KBM-7 (cell line): Measurements from ENCODE around the gene GSTK1.
A peak's percentile ranks its signal among the peaks of the same experiment; 100 is the strongest.

Experiments used
- DNase-seq: peaks from one replicate; pipeline ENCODE4 v3.0.0-alpha.2; 2015
- in situ Hi-C: fragments of 300-500 bp; cut with MboI; formaldehyde crosslinking; loops from 2 replicates; pipeline ENCODE4 v1.14.3; 2020; ENCODE audit warnings: low sequenced_read_pairs, low pct_unique_long_range_greater_than_20kb, mixed read lengths

The GSTK1 gene

DNA sequence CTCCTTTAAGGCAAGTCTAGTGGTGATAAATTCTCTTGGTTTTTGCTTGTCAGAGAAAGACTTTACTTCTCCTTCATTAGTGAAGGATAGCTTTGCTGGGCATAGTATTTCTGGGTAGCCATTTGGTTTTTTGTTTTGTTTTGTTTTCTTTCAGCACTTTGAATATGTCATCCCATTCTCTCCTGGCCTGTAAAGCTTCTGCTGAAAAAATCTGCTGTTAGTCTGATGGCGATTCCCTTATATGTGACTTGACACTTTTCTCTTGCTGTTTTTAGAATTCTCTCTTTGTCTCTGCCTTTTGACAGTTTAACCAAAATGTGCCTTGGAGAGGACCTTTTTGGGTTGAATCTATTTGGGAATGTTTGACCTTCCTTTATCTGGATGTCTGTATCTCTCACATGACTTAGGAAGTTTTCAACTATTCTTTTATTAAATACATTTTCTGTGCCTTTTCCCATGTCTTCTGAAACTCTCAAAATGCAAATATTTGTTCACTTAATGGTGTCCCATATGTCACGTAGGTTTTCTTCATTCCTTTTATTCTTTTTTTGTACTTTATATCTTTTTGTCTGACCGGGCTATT lies 26.7 kb upstream of the GSTK1 start:
- DNase-seq, result no peak
- in situ Hi-C loops, result no loop called here

DNA sequence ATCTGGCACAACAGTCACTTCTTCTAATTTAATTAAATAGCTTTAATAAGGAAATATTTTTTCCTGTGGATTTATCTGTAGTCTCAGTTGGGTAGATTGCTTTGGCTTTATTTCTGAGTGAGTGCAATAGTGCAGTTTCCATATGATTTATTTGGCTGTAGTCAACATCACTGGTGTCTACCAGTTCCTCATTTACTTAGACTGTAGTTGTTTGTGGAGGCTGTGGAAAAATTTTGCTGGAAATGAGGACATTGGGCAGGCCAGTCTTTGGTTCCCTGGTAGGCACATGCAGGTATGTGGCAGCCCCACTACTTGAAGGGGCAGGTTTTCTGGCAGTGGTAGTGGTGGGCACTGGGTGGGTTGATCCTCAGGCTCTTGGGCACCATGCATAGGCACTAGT lies 25.9 kb upstream of the GSTK1 start:
- no peak for DNase-seq
- in situ Hi-C loops, result no loop called here

- no peak for DNase-seq
- in situ Hi-C loops, result no loop called here
These were observed 24.8 kb upstream of the GSTK1 start for GRCh38 chr7:143238289-143238980.

GRCh38 chr7:143239813-143240212 lies 23.4 kb upstream of the GSTK1 start:
- in situ Hi-C loops, result no loop called here
- peak; percentile 15 for DNase-seq

GRCh38 chr7:143240291-143241168 lies 22.7 kb upstream of the GSTK1 start:
- peak; percentile 78 for DNase-seq

GRCh38 chr7:143242306-143242705 lies 20.9 kb upstream of the GSTK1 start:
- DNase-seq, result no peak
- in situ Hi-C loops, result no loop called here

More at GRCh38 chr7:143240291-143241168, 22.7 kb upstream of the GSTK1 start:
- in situ Hi-C loops, result no loop called here

DNA sequence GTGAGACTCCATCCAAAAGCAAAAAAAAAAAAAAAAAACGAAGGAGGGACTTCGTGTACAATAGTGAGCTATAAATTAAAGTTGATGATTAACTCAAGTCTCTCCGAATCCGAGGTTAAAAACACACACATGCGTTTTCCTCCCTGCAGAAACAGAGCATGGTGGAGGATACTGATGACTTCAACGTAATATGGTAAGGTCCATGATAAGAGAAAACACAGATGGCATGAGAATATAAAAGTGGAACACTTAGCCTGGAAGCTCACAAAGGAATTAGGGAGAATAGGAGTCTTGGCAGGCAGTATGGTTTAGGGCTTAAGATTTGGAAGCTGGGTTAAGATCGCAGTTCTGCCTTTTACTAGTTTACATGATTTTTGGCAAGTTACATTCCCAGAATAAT lies 20.1 kb upstream of the GSTK1 start:
- DNase-seq, result no peak
- in situ Hi-C loops, result no loop called here

GRCh38 chr7:143243614-143244013 lies 19.6 kb upstream of the GSTK1 start:
- no peak for DNase-seq
- in situ Hi-C loops, result no loop called here

- DNase-seq, result no peak
- in situ Hi-C loops, result no loop called here
These were observed 18.9 kb upstream of the GSTK1 start for GRCh38 chr7:143244321-143244720.

DNA sequence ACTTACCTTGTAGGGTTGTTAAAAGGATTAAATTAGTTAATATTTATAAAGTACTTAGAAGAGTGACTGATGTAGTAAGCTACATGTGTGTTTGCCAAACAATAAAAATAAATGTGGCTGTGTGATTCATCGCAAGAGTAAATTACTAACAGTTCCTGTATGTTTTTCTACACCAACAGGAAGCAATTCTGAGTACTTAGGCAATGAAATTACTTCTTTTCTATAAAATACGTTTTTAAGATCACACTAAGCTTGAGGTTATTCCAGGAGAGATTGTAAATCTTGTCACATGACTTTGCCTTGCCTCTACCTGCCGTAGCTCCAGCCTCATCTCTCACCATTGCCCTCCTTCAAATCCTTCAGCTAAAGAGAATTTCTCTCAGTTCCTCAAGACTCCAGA lies 18.1 kb upstream of the GSTK1 start:
- no peak for DNase-seq
- in situ Hi-C loops, result no loop called here

GRCh38 chr7:143247372-143247771 lies 15.9 kb upstream of the GSTK1 start:
- DNase-seq, result no peak
- in situ Hi-C loops, result no loop called here

DNA sequence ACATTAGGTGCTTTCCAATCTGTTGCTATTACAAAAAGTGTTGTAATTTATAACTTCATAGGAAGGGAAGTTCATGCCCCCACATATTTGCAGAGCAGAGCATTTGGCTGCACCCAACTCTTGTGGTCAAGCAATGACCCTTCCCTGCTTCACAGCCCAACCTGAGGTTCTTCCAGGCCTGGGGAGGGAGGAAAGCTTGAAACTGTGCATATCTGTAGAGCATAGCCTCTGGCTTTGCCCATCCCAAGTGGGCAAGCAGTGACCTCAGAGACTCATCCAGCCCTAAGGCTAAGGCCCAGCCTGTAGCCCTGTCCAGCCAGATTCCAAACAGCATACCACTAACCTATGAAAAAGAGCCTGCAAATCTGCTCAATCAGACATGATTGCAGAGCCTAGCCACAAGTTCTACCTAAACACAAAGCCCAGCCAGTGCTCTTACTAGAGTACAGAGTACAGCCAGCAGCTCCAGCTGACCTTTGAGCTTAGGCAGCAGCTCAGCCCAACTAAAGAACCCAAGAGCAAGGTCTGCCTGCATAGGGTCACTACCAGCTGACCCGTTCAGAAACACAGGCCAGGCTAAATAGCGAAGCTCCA lies 14.4 kb upstream of the GSTK1 start:
- DNase-seq, result no peak
- in situ Hi-C loops, result no loop called here

- in situ Hi-C loops, result no loop called here
- DNase-seq, result no peak
These were observed 13.0 kb upstream of the GSTK1 start for GRCh38 chr7:143250199-143250598.

- in situ Hi-C loops, result no loop called here
These were observed 12.4 kb upstream of the GSTK1 start for GRCh38 chr7:143250822-143251221.

GRCh38 chr7:143252006-143252405 lies 11.2 kb upstream of the GSTK1 start:
- peak; percentile 50 for DNase-seq
- in situ Hi-C loops, result no loop called here

More at GRCh38 chr7:143250822-143251221, 12.4 kb upstream of the GSTK1 start:
- no peak for DNase-seq

DNA sequence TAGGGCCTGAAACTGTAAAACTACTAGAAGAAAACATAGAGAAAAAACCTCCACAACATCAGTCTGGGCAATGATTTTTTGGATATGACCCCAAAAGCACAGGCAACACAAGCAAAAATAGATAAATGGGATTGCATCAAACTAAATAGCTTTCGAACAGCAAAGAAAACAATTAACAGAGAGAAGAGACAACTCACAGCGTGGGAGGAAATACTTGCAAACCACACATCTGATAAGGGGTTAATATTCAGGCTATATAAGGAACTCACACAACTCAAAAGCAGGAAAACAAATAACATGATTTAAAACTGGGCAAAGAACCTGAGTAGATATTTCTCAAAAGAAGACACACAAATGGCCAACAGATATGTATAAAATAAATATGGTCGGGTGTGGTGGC lies 7.7 kb upstream of the GSTK1 start:
- in situ Hi-C loops, result no loop called here
- DNase-seq, result no peak

DNA sequence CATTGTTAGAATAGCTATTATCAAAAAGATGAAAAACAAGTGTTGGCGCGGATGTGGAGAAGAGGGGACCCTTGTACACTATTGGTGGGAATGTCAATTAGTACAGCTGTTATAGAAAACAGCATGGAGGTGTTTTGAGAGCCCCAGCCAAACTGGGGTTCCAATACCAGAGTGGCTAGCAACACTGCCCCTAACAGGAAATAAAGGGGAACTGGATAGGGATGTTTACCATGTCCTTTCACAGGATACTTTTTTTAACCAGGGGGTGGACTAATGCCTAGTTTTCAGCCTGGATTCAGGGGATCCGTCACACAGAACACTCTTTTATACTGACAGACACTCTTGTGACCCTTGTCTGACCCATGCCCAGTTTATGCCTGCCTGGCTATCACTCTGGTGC lies 6.9 kb upstream of the GSTK1 start:
- in situ Hi-C loops, result no loop called here

GRCh38 chr7:143256932-143257331 lies 6.3 kb upstream of the GSTK1 start:
- in situ Hi-C loops, result no loop called here
- DNase-seq, result no peak

More for the DNA sequence above, 6.9 kb upstream of the GSTK1 start:
- no peak for DNase-seq

DNA sequence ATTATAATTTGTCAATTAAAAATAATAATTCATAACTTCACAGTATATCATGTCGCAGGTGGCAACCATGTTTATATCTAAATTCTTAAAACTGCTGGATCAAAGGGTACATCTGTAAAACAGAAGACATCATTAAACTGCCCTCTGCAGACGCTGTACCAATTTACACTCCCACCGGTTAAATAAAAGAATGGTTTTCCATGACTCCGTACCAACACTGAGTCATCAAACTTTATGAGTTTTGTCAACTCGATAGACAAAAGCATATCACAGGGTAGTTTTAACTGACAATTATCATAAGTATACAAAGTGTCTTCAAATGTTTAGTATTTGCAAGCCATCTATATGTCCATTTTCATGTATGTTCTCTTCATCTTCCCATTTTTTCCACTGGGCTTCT lies 5.7 kb upstream of the GSTK1 start:
- in situ Hi-C loops, result no loop called here
- DNase-seq, result no peak

DNA sequence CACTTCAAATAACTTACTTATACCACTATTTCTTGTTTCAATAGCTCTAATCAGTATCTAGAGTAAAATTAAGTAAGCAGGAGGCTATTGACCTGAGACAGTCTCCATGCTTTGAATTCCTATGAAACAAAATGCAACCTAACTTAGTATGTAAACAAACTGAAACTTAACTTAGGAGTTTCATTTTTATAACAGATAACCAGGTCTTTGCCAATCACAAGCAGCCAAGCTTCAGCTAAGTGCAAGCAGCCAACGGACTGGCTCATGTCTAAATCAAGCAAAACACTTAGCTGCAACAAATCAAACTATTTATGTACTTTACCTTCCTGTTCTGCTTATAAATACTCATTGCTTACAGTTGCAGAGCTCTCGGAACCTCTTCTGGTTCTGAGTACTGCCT lies 4.4 kb upstream of the GSTK1 start:
- in situ Hi-C loops, result no loop called here
- no peak for DNase-seq
